Measurements from ENCODE around the gene RAB41.

DNA sequence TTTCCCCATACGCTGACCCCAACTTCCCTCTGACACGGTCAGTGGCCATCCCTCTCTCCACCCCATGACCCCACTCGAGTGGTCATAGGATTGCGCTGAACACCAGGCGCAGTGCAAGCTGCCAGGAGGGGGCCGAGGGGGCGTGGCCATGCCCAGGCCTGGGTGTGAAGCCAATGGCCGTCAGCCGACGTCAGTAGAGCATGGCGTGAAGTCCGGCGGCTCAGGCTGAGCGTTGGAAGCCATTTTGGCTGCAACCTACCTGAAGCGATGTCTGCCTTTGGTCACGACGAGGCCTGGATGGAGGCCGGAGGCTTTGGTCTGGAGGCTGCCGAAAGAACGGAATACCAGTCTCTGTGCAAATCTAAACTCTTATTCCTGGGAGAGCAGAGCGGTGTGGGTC, at the start of gene RAB41:
- TF ChIP-seq SPI1 (IDR thresholded peaks at IDR 0.05; ENCODE audit: borderline replicate concordance, low read depth) (no peak), POLR2AphosphoS5 (IDR thresholded peaks at IDR 0.05; ENCODE audit: low read depth) (no peak)
- TF ChIP-seq, protein P1, sequence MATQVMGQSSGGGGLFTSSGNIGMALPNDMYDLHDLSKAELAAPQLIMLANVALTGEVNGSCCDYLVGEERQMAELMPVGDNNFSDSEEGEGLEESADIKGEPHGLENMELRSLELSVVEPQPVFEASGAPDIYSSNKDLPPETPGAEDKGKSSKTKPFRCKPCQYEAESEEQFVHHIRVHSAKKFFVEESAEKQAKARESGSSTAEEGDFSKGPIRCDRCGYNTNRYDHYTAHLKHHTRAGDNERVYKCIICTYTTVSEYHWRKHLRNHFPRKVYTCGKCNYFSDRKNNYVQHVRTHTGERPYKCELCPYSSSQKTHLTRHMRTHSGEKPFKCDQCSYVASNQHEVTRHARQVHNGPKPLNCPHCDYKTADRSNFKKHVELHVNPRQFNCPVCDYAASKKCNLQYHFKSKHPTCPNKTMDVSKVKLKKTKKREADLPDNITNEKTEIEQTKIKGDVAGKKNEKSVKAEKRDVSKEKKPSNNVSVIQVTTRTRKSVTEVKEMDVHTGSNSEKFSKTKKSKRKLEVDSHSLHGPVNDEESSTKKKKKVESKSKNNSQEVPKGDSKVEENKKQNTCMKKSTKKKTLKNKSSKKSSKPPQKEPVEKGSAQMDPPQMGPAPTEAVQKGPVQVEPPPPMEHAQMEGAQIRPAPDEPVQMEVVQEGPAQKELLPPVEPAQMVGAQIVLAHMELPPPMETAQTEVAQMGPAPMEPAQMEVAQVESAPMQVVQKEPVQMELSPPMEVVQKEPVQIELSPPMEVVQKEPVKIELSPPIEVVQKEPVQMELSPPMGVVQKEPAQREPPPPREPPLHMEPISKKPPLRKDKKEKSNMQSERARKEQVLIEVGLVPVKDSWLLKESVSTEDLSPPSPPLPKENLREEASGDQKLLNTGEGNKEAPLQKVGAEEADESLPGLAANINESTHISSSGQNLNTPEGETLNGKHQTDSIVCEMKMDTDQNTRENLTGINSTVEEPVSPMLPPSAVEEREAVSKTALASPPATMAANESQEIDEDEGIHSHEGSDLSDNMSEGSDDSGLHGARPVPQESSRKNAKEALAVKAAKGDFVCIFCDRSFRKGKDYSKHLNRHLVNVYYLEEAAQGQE (IDR thresholded peaks at IDR 0.05; ENCODE audit: insufficient replicate concordance, low read depth), result no peak

Data from HL-60 (cell line).